NCI-H1694 (cell line): ENCODE data around the gene PAX5.

ENCODE experiments used
- DNase-seq: peaks from one replicate; lab custom pipeline; 2025; lab: John Stamatoyannopoulos, UW

The PAX5 gene

GRCh38 chr9:36961051-36961450, 73.0 kb downstream of the PAX5 start:
- DNase-seq: no peak

GRCh38 chr9:36960575-36960955, 73.5 kb downstream of the PAX5 start:
- DNase-seq: no peak

GRCh38 chr9:36959681-36960574, 74.1 kb downstream of the PAX5 start:
- no peak for DNase-seq

GRCh38 chr9:36956908-36957307, 77.2 kb downstream of the PAX5 start:
- DNase-seq: no peak

- no peak for DNase-seq
These were observed 83.7 kb downstream of the PAX5 start for GRCh38 chr9:36950389-36950788.

- DNase-seq: no peak
These were observed 84.6 kb downstream of the PAX5 start for GRCh38 chr9:36949466-36949865.

GRCh38 chr9:36948051-36948450, 86.0 kb downstream of the PAX5 start:
- DNase-seq: no peak

GRCh38 chr9:36946653-36947052, 87.4 kb downstream of the PAX5 start:
- no peak for DNase-seq

GRCh38 chr9:36945999-36946398, 88.1 kb downstream of the PAX5 start:
- no peak for DNase-seq

GRCh38 chr9:36942891-36943290, 91.2 kb downstream of the PAX5 start:
- no peak for DNase-seq

GRCh38 chr9:36941441-36941840, 92.6 kb downstream of the PAX5 start:
- DNase-seq: no peak

GRCh38 chr9:36940881-36941280, 93.2 kb downstream of the PAX5 start:
- no peak for DNase-seq

- no peak for DNase-seq
These were observed 93.6 kb downstream of the PAX5 start for GRCh38 chr9:36940500-36940853.

GRCh38 chr9:36939655-36940499, 94.2 kb downstream of the PAX5 start:
- no peak for DNase-seq

GRCh38 chr9:36939214-36939613, 94.9 kb downstream of the PAX5 start:
- DNase-seq: no peak

- DNase-seq: no peak
These were observed 95.5 kb downstream of the PAX5 start for GRCh38 chr9:36938617-36939016.

- no peak for DNase-seq
These were observed 96.1 kb downstream of the PAX5 start for GRCh38 chr9:36937951-36938350.

GRCh38 chr9:36937346-36937745, 96.7 kb downstream of the PAX5 start:
- DNase-seq: no peak

- DNase-seq: no peak
These were observed 97.6 kb downstream of the PAX5 start for GRCh38 chr9:36936498-36936831.

GRCh38 chr9:36935768-36936497, 98.1 kb downstream of the PAX5 start:
- no peak for DNase-seq

- DNase-seq: no peak
These were observed 98.7 kb downstream of the PAX5 start for GRCh38 chr9:36935332-36935731.

GRCh38 chr9:36934478-36935065, 99.5 kb downstream of the PAX5 start:
- peak; percentile 72 for DNase-seq
